Upper lobe of left lung (tissue), 4 donors: Measurements from ENCODE around the gene UBR2.
A peak's percentile ranks its signal among the peaks of the same experiment; 100 is the strongest.

ENCODE experiments used
- EP300 ChIP-seq, 4 donors: sonication (generic); formaldehyde crosslinking; IDR thresholded peaks; one replicate each; pipeline ENCODE4 v1.5.1; 2017; ENCODE audit warnings: antibody characterized with exemption in 4 of 4, control low read depth in 2 of 4
- POLR2AphosphoS5 ChIP-seq, 2 donors: sonication (generic); formaldehyde crosslinking; IDR thresholded peaks; one replicate each; pipeline ENCODE4 v1.5.1; 2017; ENCODE audit warnings: antibody characterized with exemption in 2 of 2
- TF ChIP-seq, protein P1 (sequence below), 6 experiments: fragments of 450-650 bp in 4 of 6; fragments of 200-600 bp in 2 of 6; sonication (generic) in 2 of 6; IDR thresholded peaks; one replicate each; pipeline ENCODE4 v1.5.1; 2016 to 2019; ENCODE audit warnings: antibody characterized with exemption in 6 of 6

DNA sequence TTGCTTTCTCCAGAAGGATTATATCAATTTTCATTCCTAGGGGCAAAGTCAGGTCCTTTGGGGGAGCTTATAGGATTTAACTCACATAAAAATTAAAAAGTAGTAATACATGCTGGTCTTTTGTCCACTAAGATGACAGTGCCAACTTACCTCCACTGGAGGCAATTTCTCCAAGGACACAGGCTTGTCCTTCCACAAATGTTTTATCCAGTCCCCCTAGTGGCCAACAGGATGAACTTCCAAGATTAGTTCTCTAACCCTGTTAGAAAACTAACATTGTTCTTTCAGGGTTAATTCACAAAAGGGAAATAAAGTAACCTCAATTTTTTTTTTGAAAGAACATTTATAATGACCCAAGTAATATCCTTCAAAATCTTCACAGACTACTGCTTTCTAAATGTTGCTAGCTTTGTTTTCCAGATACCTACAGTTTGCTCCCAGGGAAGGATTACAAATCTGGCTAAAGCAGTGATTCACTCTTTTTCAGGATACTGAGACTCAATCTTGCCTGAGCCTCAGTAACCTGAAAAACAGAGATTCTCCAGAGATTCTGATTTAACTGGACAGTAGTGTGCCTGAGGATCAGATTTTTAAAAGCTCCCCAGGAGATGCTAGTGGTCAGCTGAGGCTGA, 31.7 kb upstream of the UBR2 start:
- TF ChIP-seq, protein P1, sequence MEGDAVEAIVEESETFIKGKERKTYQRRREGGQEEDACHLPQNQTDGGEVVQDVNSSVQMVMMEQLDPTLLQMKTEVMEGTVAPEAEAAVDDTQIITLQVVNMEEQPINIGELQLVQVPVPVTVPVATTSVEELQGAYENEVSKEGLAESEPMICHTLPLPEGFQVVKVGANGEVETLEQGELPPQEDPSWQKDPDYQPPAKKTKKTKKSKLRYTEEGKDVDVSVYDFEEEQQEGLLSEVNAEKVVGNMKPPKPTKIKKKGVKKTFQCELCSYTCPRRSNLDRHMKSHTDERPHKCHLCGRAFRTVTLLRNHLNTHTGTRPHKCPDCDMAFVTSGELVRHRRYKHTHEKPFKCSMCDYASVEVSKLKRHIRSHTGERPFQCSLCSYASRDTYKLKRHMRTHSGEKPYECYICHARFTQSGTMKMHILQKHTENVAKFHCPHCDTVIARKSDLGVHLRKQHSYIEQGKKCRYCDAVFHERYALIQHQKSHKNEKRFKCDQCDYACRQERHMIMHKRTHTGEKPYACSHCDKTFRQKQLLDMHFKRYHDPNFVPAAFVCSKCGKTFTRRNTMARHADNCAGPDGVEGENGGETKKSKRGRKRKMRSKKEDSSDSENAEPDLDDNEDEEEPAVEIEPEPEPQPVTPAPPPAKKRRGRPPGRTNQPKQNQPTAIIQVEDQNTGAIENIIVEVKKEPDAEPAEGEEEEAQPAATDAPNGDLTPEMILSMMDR (IDR thresholded peaks at IDR 0.05) = peak; percentile 68 to 90 (median 77)
- no peak for TF ChIP-seq EP300 (IDR thresholded peaks at IDR 0.05)
- TF ChIP-seq POLR2AphosphoS5 (IDR thresholded peaks at IDR 0.05) = no peak
